PC-9 (cell line): ENCODE measurements around the gene M1AP. TPM values are rescaled to one million over a fixed set of nuclear protein-coding genes. Genes with fewer than 3 reads are reported as not detected.

Experiments used
- BruUV-seq: library from RNA; stranded (reverse); fragments of 400-500 nt; replicated peaks from 2 replicates; lab custom pipeline; 2021; lab: Mats Ljungman, UMichigan
- CTCF ChIA-PET: fragments of 300-600 bp; sonication (Branson Sonifier 250); formaldehyde crosslinking; loops from one replicate; lab custom pipeline; 2022; ENCODE audit warnings: antibody characterized with exemption; lab: Charles Lee
- POLR2A ChIA-PET: fragments of 300-600 bp; sonication (Branson Sonifier 250); formaldehyde crosslinking; loops from one replicate; lab custom pipeline; 2022; ENCODE audit warnings: antibody characterized with exemption; ENCODE audit not compliant: unreplicated experiment; lab: Charles Lee
- DNase-seq, 2 experiments: peaks; one replicate each; pipeline versions ENCODE4 v3.0.0 to v3.0.0-alpha.2; 2015 to 2022; ENCODE audit warnings: mixed read lengths in 1 of 2
- H2AFZ ChIP-seq: fragments of 200-600 bp; sonication (generic); 2 replicates; pipeline ENCODE4 v1.8.1; 2017; ENCODE audit warnings: antibody characterized with exemption
- H3F3A ChIP-seq: fragments of 200-600 bp; sonication (generic); 2 replicates; pipeline ENCODE4 v1.8.1; 2017; ENCODE audit warnings: antibody characterized with exemption, mild to moderate bottlenecking, low read depth; ENCODE audit not compliant: insufficient read depth
- H3K27ac ChIP-seq: fragments of 200-600 bp; sonication (generic); 2 replicates; pipeline ENCODE4 v1.6.1; 2016; ENCODE audit warnings: mixed run types
- H3K27me3 ChIP-seq: fragments of 200-600 bp; sonication (generic); 2 replicates; pipeline ENCODE4 v1.6.1; 2016; ENCODE audit warnings: low read depth, mixed run types; ENCODE audit not compliant: insufficient read depth
- H3K36me3 ChIP-seq: fragments of 200-600 bp; sonication (generic); 2 replicates; pipeline ENCODE4 v1.6.1; 2016; ENCODE audit warnings: low read depth, mixed run types
- H3K4me1 ChIP-seq: fragments of 200-600 bp; sonication (generic); replicated peaks from 2 replicates; pipeline ENCODE4 v1.6.1; 2016; ENCODE audit warnings: mixed run types; ENCODE audit not compliant: insufficient read depth
- H3K4me2 ChIP-seq: fragments of 200-600 bp; sonication (generic); 2 replicates; pipeline ENCODE4 v1.6.1; 2017; ENCODE audit warnings: mixed run types
- H3K4me3 ChIP-seq: fragments of 200-600 bp; sonication (generic); 2 replicates; pipeline ENCODE4 v1.6.1; 2016; ENCODE audit warnings: mixed run types
- H3K79me2 ChIP-seq: fragments of 200-600 bp; sonication (generic); 2 replicates; pipeline ENCODE4 v1.6.1; 2017; ENCODE audit warnings: low read depth, mixed run types
- H3K9me2 ChIP-seq: fragments of 200-600 bp; sonication (generic); 2 replicates; pipeline ENCODE4 v1.8.1; 2017; ENCODE audit warnings: mild to moderate bottlenecking; ENCODE audit not compliant: insufficient read depth
- H3K9me3 ChIP-seq: fragments of 200-600 bp; sonication (generic); 2 replicates; pipeline ENCODE4 v1.8.1; 2016; ENCODE audit warnings: low read depth; ENCODE audit not compliant: insufficient read depth
- H4K20me1 ChIP-seq: fragments of 200-600 bp; sonication (generic); 2 replicates; pipeline ENCODE4 v1.8.1; 2017; ENCODE audit not compliant: insufficient read depth
- CTCF ChIP-seq: fragments of 200-600 bp; sonication (generic); conservative IDR thresholded peaks from 2 replicates; pipeline ENCODE4 v1.6.1; 2017; ENCODE audit warnings: mixed run types, antibody characterized with exemption, mild to moderate bottlenecking, moderate library complexity
- EZH2 ChIP-seq: fragments of 200-600 bp; sonication (generic); IDR thresholded peaks from 2 replicates; pipeline ENCODE4 v1.8.0; 2017; ENCODE audit warnings: antibody characterized with exemption, low read depth
- intact Hi-C: fragments of 100-400 bp; cut with micrococcal nuclease; formaldehyde crosslinking; loops from one replicate; pipeline ENCODE4 v1.10.0; 2022; ENCODE audit not compliant: unreplicated experiment
- total RNA-seq: library from RNA; stranded (reverse); gene quantifications from 2 replicates; pipeline ENCODE4 v1.2.3, GENCODE V29; 2021

Gene M1AP
- total RNA-seq, 1 experiment from 2014 or later: 7.7 TPM

GRCh38 chr2:74679615-74680014, 31.5 kb upstream of the M1AP start:
- BruUV-seq: no TSS peak
- H3K4me3 ChIP-seq: no peak overlapping the region
- no peaks in the 10 kb centered on the region for H3K4me1 ChIP-seq
- H3K4me2 ChIP-seq: no peak overlapping the region
- no peaks in the 10 kb centered on the region for H3F3A ChIP-seq
- no peak overlapping the region for H2AFZ ChIP-seq
- intact Hi-C loops: no loop called here
- no peak overlapping the region for H3K27ac ChIP-seq
- CTCF ChIA-PET: no interaction called here
- no peaks in the 10 kb centered on the region for H3K9me2 ChIP-seq
- POLR2A ChIA-PET: no interaction called here
- H3K27me3 ChIP-seq: no peaks in the 10 kb centered on the region
- H4K20me1 ChIP-seq: no peaks in the 10 kb centered on the region
- TF ChIP-seq CTCF: no peak
- TF ChIP-seq EZH2: no peak
- no peaks in the 10 kb centered on the region for H3K9me3 ChIP-seq
- DNase-seq: no peak
- no peaks in the 10 kb centered on the region for H3K36me3 ChIP-seq
- no peaks in the 10 kb centered on the region for H3K79me2 ChIP-seq

GRCh38 chr2:74676331-74676730, 28.2 kb upstream of the M1AP start:
- BruUV-seq: no TSS peak
- Histone ChIP-seq H3K27ac (no peak overlapping the region), H3F3A (no peaks in the 10 kb centered on the region), H3K36me3 (no peaks in the 10 kb centered on the region), H3K4me2 (no peak overlapping the region), H4K20me1 (no peaks in the 10 kb centered on the region), H2AFZ (no peak overlapping the region), H3K9me2 (no peaks in the 10 kb centered on the region), H3K4me1 (no peaks in the 10 kb centered on the region), H3K79me2 (no peaks in the 10 kb centered on the region), H3K4me3 (no peak overlapping the region), H3K27me3 (no peaks in the 10 kb centered on the region), H3K9me3 (no peaks in the 10 kb centered on the region)
- TF ChIP-seq EZH2: no peak
- TF ChIP-seq CTCF: no peak
- intact Hi-C loops: no loop called here
- ChIA-PET POLR2A (interaction anchor here (0.6 kb wide), 1 partner anchor 12 kb away, joined by 8 read pairs; no protein-coding TSS in a partner anchor), CTCF (no interaction called here)
- no peak for DNase-seq

GRCh38 chr2:74675090-74675489, 27.0 kb upstream of the M1AP start:
- Histone ChIP-seq H3K4me2 (no peak overlapping the region), H3K9me3 (no peaks in the 10 kb centered on the region), H2AFZ (no peak overlapping the region), H3F3A (no peaks in the 10 kb centered on the region), H3K4me3 (no peak overlapping the region), H4K20me1 (no peaks in the 10 kb centered on the region), H3K27me3 (no peaks in the 10 kb centered on the region), H3K79me2 (no peaks in the 10 kb centered on the region), H3K4me1 (no peaks in the 10 kb centered on the region), H3K9me2 (no peaks in the 10 kb centered on the region), H3K27ac (no peak overlapping the region), H3K36me3 (no peaks in the 10 kb centered on the region)
- no TSS peak for BruUV-seq
- intact Hi-C loops: no loop called here
- ChIA-PET CTCF (no interaction called here), POLR2A (no interaction called here)
- DNase-seq: no peak
- no peak for TF ChIP-seq EZH2

DNA sequence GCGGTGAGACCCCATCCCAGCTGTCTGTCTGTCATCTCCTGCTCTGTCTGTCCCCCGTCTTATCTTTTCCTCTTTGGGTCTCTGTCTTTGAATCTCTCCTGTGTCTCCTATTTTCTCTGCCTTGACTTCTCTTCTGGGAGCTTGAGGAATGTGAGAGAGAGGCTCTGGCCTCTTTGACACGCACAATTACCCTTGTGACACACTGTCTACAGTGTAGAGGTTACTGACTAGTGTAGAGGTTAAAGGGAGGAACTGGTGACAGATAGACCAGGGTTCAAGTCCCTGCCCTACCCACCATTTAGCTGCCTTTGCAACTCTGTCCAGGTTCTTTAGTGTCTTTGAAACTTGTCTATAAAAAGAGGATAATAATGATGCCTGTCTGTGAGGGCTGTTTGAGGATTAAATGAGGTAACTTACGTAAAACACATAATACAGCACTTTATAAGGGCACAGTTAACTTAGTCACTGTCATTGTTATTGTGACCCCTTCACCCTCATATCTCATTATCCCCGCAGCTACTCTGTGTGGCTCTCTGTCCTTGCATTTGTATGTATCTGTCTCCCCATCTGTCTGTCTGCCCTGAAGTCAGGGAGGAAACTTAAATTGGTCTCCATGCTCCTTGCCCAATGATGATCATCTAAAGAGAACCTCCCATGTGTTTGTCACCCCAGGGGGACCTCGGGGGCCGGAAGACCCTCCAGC, 25.8 kb upstream of the M1AP start:
- Histone ChIP-seq H3F3A (no peaks in the 10 kb centered on the region), H3K36me3 (no peaks in the 10 kb centered on the region), H3K4me1 (no peaks in the 10 kb centered on the region), H3K79me2 (no peaks in the 10 kb centered on the region), H3K27me3 (no peaks in the 10 kb centered on the region), H4K20me1 (no peaks in the 10 kb centered on the region), H3K9me2 (no peaks in the 10 kb centered on the region), H3K9me3 (no peaks in the 10 kb centered on the region), H2AFZ (no peak overlapping the region), H3K4me3 (no peak overlapping the region), H3K4me2 (no peak overlapping the region), H3K27ac (no peak overlapping the region)
- ChIA-PET CTCF (no interaction called here), POLR2A (no interaction called here)
- intact Hi-C loops: no loop called here
- TF ChIP-seq CTCF (no peak), EZH2 (no peak)
- no TSS peak for BruUV-seq
- no peak for DNase-seq
